ENCODE results near the gene PMM1. TPM values are rescaled to one million over a fixed set of nuclear protein-coding genes. Genes with fewer than 3 reads are reported as not detected.

PMM1 gene
- total and polyA plus RNA-seq, 3 experiments from 2014 or later, result 27.5 to 33.3 (median 33.2) TPM

- no peaks in the 10 kb centered on the region for H3K36me3 ChIP-seq (ENCODE audit: insufficient read depth, low read length)
- no peak overlapping the region for H3K27ac ChIP-seq (ENCODE audit: low read depth, low read length)
- H3K27me3 ChIP-seq (ENCODE audit: insufficient read depth, low read length, poor library complexity, severe bottlenecking), result no peaks in the 10 kb centered on the region
- Mint-ChIP-seq H3K4me1 (peaks cover 26 to 39% (median 37%) of the 10 kb centered on the region in 3 donors), H3K27ac (peak overlapping the region in 3 of 8 donors; percentile 32 to 89 (median 66)), H3K27me3 (peaks cover 0 to 5% of the 10 kb centered on the region in 2 donors), H3K4me3 (peak overlapping the region in 1 of 7 donors; percentile 49), H3K9me3 (no peaks in the 10 kb centered on the region), H3K36me3 (peaks cover 0 to 43% (median 5%) of the 10 kb centered on the region in 3 donors)
- DNase-seq, result no peak
- no peaks in the 10 kb centered on the region for H3K9me3 ChIP-seq (ENCODE audit: low read length)
- no peak overlapping the region for H3K4me3 ChIP-seq (ENCODE audit: low read length)
- ChIA-PET POLR2A (no interaction called here), CTCF (no interaction called here)
- peaks cover 12% of the 10 kb centered on the region for H3K4me1 ChIP-seq (ENCODE audit: insufficient read depth, low read length)
Measured at GRCh38 chr22:41539146-41540005, 50.3 kb downstream of the PMM1 start.

GRCh38 chr22:41538583-41538982, 51.1 kb downstream of the PMM1 start:
- H3K27ac Mint-ChIP-seq, result peak overlapping the region in 2 of 8 donors; percentile 57 to 79
- ChIA-PET CTCF (no interaction called here), POLR2A (no interaction called here)
- peak overlapping the region in 1 of 7 donors; percentile 24 for H3K4me3 Mint-ChIP-seq
- H3K36me3 ChIP-seq (ENCODE audit: insufficient read depth, low read length), result no peaks in the 10 kb centered on the region
- H3K27ac ChIP-seq (ENCODE audit: low read depth, low read length), result no peak overlapping the region
- H3K4me3 ChIP-seq (ENCODE audit: low read length), result no peak overlapping the region
- H3K9me3 ChIP-seq (ENCODE audit: low read length), result no peaks in the 10 kb centered on the region
- peaks cover 9% of the 10 kb centered on the region for H3K4me1 ChIP-seq (ENCODE audit: insufficient read depth, low read length)
- peaks cover 0 to 45% (median 5%) of the 10 kb centered on the region in 3 donors for H3K36me3 Mint-ChIP-seq
- H3K27me3 ChIP-seq (ENCODE audit: insufficient read depth, low read length, poor library complexity, severe bottlenecking), result no peaks in the 10 kb centered on the region
- peaks cover 23 to 33% (median 33%) of the 10 kb centered on the region in 3 donors for H3K4me1 Mint-ChIP-seq
- no peaks in the 10 kb centered on the region for H3K9me3 Mint-ChIP-seq
- no peak for DNase-seq
- H3K27me3 Mint-ChIP-seq, result peaks cover 0 to 5% of the 10 kb centered on the region in 2 donors

DNA sequence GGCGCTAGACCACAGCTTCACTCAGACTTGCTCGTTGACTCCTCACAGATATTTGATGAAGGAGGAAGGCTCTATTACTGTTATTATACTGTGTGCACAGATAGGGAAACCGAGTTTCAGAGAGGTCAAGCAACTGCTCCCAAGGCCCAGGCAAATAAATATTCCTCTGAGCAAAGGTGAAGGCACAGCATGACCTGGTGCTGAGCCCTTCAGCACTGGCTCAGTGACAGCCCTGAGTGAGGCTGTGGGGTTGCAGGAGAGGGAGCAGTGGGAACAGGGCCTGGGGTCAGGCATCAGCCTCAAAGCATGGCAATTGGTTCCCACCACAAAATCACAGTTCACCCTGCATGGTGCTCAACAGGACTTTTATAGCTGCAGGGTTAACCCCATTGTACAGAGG, 52.4 kb downstream of the PMM1 start:
- Mint-ChIP-seq H3K27me3 (no peaks in the 10 kb centered on the region), H3K4me1 (peaks cover 14 to 22% (median 19%) of the 10 kb centered on the region in 3 donors), H3K27ac (peak overlapping the region in 2 of 8 donors; percentile 15 to 17), H3K4me3 (no peak overlapping the region), H3K36me3 (peaks cover 0 to 52% (median 6%) of the 10 kb centered on the region in 3 donors), H3K9me3 (no peaks in the 10 kb centered on the region)
- H3K27me3 ChIP-seq (ENCODE audit: insufficient read depth, low read length, poor library complexity, severe bottlenecking), result no peaks in the 10 kb centered on the region
- H3K27ac ChIP-seq (ENCODE audit: low read depth, low read length), result no peak overlapping the region
- H3K4me1 ChIP-seq (ENCODE audit: insufficient read depth, low read length), result no peaks in the 10 kb centered on the region
- DNase-seq, result no peak
- POLR2A ChIA-PET, result interaction anchor here (0.7 kb wide), 1 partner anchor 33 kb away, joined by 5 read pairs; no protein-coding TSS in a partner anchor
- H3K9me3 ChIP-seq (ENCODE audit: low read length), result no peaks in the 10 kb centered on the region
- peaks cover 4% of the 10 kb centered on the region for H3K36me3 ChIP-seq (ENCODE audit: insufficient read depth, low read length)
- CTCF ChIA-PET, result no interaction called here
- H3K4me3 ChIP-seq (ENCODE audit: low read length), result no peak overlapping the region

DNA sequence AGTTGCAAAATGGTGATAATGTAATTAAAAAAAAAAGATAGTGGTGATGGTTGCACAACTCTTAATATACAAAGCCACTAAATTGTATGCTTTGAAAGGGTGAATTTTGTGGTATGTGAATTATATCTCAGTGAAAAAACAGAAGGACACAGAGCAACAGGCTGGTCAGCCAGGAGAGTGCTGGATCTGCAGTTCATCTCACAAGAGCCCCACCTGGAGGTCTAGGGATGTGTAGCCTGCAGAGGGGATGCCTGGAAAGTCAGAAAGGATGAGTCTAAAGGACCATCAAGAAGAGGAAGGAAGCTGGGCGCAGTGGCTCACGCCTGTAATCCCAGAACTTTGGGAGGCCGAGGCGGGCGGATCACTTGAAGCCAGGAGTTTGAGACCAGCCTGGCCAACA, 54.4 kb downstream of the PMM1 start:
- Mint-ChIP-seq H3K36me3 (peaks cover 0 to 66% (median 6%) of the 10 kb centered on the region in 3 donors), H3K27me3 (no peaks in the 10 kb centered on the region), H3K4me3 (no peak overlapping the region), H3K4me1 (peaks cover 3 to 8% (median 7%) of the 10 kb centered on the region in 3 donors), H3K9me3 (no peaks in the 10 kb centered on the region), H3K27ac (peak overlapping the region in 4 of 8 donors; percentile 11 to 63 (median 34))
- Histone ChIP-seq H3K27me3 (ENCODE audit: insufficient read depth, low read length, poor library complexity, severe bottlenecking) (no peaks in the 10 kb centered on the region), H3K4me1 (ENCODE audit: insufficient read depth, low read length) (no peaks in the 10 kb centered on the region), H3K4me3 (ENCODE audit: low read length) (no peak overlapping the region), H3K27ac (ENCODE audit: low read depth, low read length) (no peak overlapping the region), H3K9me3 (ENCODE audit: low read length) (no peaks in the 10 kb centered on the region), H3K36me3 (ENCODE audit: insufficient read depth, low read length) (peaks cover 9% of the 10 kb centered on the region)
- DNase-seq, result no peak
- ChIA-PET CTCF (interaction anchor here (1.1 kb wide), 1 partner anchor 34 kb away, joined by 4 read pairs; no protein-coding TSS in a partner anchor), POLR2A (no interaction called here)

GRCh38 chr22:41534219-41534618, 55.4 kb downstream of the PMM1 start:
- no peaks in the 10 kb centered on the region for H3K9me3 ChIP-seq (ENCODE audit: low read length)
- no peaks in the 10 kb centered on the region for H3K27me3 ChIP-seq (ENCODE audit: insufficient read depth, low read length, poor library complexity, severe bottlenecking)
- peaks cover 0 to 65% (median 5%) of the 10 kb centered on the region in 3 donors for H3K36me3 Mint-ChIP-seq
- peaks cover 0 to 3% (median 3%) of the 10 kb centered on the region in 3 donors for H3K4me1 Mint-ChIP-seq
- POLR2A ChIA-PET, result no interaction called here
- no peak overlapping the region for H3K4me3 ChIP-seq (ENCODE audit: low read length)
- peak overlapping the region in 1 of 7 donors; percentile 13 for H3K4me3 Mint-ChIP-seq
- H3K9me3 Mint-ChIP-seq, result no peaks in the 10 kb centered on the region
- H3K27ac Mint-ChIP-seq, result peak overlapping the region in 2 of 8 donors; percentile 42 to 45
- H3K36me3 ChIP-seq (ENCODE audit: insufficient read depth, low read length), result peaks cover 9% of the 10 kb centered on the region
- no peak for DNase-seq
- no peaks in the 10 kb centered on the region for H3K4me1 ChIP-seq (ENCODE audit: insufficient read depth, low read length)
- H3K27me3 Mint-ChIP-seq, result no peaks in the 10 kb centered on the region
- no peak overlapping the region for H3K27ac ChIP-seq (ENCODE audit: low read depth, low read length)
- CTCF ChIA-PET, result interaction anchor here (0.6 kb wide), 1 partner anchor 297 kb away, joined by 4 read pairs; no protein-coding TSS in a partner anchor

DNA sequence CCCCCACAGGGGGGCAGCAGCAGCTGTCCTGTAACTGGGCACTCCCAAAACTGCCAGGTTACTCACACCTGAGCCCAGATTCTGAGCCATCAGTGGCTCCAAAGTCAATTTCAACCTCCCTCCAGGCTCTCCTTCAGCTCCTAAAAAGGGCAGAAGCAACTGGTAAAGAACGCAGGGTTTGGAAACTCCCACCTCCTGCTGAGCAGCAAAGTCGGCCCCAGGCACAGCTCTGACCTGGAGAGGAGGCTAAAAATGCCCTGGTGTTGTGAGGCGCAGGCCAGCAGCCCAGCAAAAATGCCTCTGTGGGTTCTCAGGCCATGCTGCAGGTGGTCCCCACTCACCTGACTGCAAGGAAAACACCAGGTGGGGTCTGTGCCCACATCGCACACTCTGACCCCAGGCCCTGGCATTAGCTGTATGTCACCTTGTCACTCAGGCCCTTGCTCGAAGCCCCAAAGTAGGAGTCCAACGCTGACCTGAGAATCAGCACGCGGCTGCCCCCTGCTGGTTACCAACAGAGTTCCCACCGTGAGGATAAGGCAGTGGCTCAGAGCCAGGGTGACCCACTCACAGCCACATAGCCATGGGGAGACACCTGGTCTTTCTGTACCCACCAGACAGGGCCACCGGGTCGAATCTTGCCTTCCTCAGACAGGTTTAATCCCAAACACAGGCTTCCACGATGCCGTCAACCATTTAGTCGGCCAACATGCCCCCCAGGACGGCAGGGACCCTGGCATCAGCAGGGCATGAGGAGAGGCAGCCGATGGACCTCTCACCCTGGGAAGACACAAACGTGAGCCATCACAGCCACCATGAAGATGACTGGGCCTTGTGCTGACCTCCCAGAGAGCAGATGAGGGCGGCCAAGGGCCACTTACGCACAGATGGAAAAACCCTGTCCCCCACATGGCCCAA, 56.5 kb downstream of the PMM1 start:
- Mint-ChIP-seq H3K27me3 (no peaks in the 10 kb centered on the region), H3K36me3 (peaks cover 0 to 69% (median 10%) of the 10 kb centered on the region in 3 donors), H3K4me3 (no peak overlapping the region), H3K9me3 (no peaks in the 10 kb centered on the region), H3K27ac (peak overlapping the region in 7 of 8 donors; percentile 3 to 79 (median 50)), H3K4me1 (peaks cover 0 to 7% (median 3%) of the 10 kb centered on the region in 3 donors)
- ChIA-PET POLR2A (interaction anchor here (0.5 to 0.8 kb wide), 2 partner anchors 85 to 127 kb away, joined by 3 to 6 read pairs; no protein-coding TSS in a partner anchor), CTCF (interaction anchor here (0.8 to 1.8 kb wide), 6 partner anchors 11 to 131 kb away, joined by 3 to 16 read pairs (median 3); partner anchors contain the start of genes PHF5A, PMM1 and POLR3H)
- Histone ChIP-seq H3K36me3 (ENCODE audit: insufficient read depth, low read length) (peaks cover 12% of the 10 kb centered on the region), H3K4me3 (ENCODE audit: low read length) (no peak overlapping the region), H3K27ac (ENCODE audit: low read depth, low read length) (no peak overlapping the region), H3K9me3 (ENCODE audit: low read length) (no peaks in the 10 kb centered on the region), H3K27me3 (ENCODE audit: insufficient read depth, low read length, poor library complexity, severe bottlenecking) (no peaks in the 10 kb centered on the region), H3K4me1 (ENCODE audit: insufficient read depth, low read length) (no peaks in the 10 kb centered on the region)
- DNase-seq, result peak; percentile 38 to 75 (median 58)

GRCh38 chr22:41531715-41532477, 57.7 kb downstream of the PMM1 start:
- Histone ChIP-seq H3K9me3 (ENCODE audit: low read length) (no peaks in the 10 kb centered on the region), H3K27me3 (ENCODE audit: insufficient read depth, low read length, poor library complexity, severe bottlenecking) (no peaks in the 10 kb centered on the region), H3K27ac (ENCODE audit: low read depth, low read length) (no peak overlapping the region), H3K36me3 (ENCODE audit: insufficient read depth, low read length) (peaks cover 14% of the 10 kb centered on the region), H3K4me3 (ENCODE audit: low read length) (no peak overlapping the region), H3K4me1 (ENCODE audit: insufficient read depth, low read length) (no peaks in the 10 kb centered on the region)
- ChIA-PET POLR2A (no interaction called here), CTCF (interaction anchor here (0.8 to 1.8 kb wide), 4 partner anchors 14 to 129 kb away, joined by 3 to 16 read pairs (median 4); partner anchors contain the start of genes PHF5A and PMM1)
- no peaks in the 10 kb centered on the region for H3K9me3 Mint-ChIP-seq
- DNase-seq, result no peak
- H3K27me3 Mint-ChIP-seq, result no peaks in the 10 kb centered on the region
- H3K27ac Mint-ChIP-seq, result no peak overlapping the region
- peaks cover 0 to 72% (median 10%) of the 10 kb centered on the region in 3 donors for H3K36me3 Mint-ChIP-seq
- peaks cover 0 to 7% (median 3%) of the 10 kb centered on the region in 3 donors for H3K4me1 Mint-ChIP-seq
- H3K4me3 Mint-ChIP-seq, result no peak overlapping the region

Data from CD8-positive, alpha-beta memory T cell (primary cell).